ENCODE measurements around the gene TREM1. TPM values are rescaled to one million over a fixed set of nuclear protein-coding genes. Genes with fewer than 3 reads are reported as not detected.
"Not testable (repeated sequence)": the region's sequence is repeated elsewhere in the genome, so short reads cannot be mapped to it uniquely, and the experiment has no call there.

TREM1 gene
- total RNA-seq, 1 donor from 2014 or later, result 1.3 TPM

DNA sequence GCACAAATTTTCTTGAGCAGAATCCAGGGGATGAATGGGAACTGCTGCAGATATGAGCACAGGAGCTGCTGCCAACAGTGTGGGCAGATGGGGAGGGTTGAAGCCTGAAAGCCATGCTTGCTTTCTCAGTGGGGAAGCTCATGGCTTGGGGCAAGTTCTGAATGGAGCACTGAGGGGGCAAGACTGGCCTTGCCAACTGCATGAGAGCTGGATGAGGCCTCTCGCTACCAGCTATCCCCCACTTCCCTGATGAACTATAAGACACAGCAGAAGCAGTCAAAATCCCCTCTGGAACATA, 28.3 kb downstream of the TREM1 start:
- DNase-seq (ENCODE audit: low spot score), result no peak

- DNase-seq (ENCODE audit: low spot score), result no peak
These were observed 28.9 kb downstream of the TREM1 start for GRCh38 chr6:41257369-41258195.

DNA sequence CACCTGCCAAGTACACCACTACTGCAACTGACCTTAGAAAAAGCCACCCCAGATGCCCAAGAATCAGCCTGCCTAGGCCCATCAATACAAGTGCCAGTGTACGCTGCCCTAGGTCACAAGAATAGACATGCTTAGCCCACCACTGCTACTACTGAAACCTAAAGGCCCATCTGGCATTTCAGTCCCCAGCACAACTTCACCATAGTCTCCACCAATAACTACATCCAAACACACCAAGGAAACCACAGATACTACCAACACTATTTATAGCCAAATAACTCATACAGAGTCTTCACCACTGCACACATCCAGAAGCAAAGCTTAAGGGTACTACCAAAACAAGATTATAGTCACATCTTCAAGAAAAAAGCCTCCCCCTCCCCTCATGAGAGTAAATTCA, 30.1 kb downstream of the TREM1 start:
- no peak for DNase-seq (ENCODE audit: low spot score)

DNA sequence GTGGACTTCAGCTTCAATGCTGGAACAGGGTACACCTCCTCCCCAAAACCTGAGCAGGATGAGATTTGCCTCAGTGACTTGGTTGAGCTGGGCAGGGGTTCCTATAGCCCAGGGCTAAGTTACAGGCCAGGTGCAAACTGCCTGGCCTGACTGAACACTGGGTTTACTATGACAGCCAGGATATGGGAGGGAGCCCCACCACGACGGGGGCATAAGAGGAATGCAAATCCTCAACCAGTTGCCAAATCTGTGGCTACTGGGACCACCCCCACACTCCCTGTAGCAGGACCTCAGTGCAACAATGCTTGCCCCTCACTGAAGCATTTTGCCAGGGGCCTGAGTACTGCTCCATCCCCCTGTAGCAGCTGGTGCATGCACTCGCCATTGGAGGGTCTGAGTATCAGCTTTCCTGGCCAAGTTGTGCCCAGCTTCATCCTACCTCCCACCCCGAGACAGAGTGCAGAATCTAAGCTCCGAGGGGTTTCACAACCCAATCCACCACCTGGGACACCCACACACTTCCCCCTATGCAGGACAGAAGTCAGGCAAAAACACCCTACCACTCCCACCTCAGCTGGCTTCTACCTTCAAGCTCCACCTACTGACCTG, 30.7 kb downstream of the TREM1 start:
- no peak for DNase-seq (ENCODE audit: low spot score)

- no peak for DNase-seq (ENCODE audit: low spot score)
These were observed 31.4 kb downstream of the TREM1 start for GRCh38 chr6:41255110-41255509.

DNA sequence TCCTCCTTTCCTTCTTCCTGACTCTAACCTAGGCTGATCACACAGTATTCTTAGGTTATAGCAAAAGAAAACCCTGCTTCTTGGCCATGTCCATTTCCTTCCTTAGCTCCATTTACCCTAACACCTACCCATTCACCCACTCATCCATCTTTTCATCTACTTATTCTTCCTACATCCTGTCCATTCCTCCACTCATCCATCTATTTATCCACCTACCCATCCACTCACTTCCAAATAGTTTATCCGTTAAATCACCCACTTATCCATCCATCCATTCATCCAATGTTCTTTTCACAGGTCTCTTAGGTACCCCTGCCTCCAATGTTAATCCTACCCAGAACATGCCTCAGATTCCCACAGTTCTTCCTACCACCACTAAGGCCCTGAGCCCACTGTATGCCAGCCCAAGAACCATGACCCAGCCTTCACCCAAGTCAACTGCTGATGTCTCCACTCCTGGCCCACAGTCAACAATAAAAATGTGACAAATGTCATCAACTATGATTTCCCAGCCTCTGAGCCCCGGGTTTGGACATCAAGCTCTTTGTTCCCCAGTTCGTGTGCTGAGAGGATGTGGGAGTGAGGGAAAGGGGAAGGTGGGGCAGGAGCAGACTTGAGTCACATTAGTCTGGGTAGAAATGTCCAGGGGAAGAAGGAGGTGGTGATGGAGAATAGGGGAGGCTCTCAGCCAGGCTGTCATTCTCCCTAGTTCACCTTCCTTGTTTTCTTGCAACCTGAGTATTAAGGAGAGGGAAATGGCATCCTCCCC, 33.9 kb downstream of the TREM1 start:
- DNase-seq (ENCODE audit: low spot score), result no peak

DNA sequence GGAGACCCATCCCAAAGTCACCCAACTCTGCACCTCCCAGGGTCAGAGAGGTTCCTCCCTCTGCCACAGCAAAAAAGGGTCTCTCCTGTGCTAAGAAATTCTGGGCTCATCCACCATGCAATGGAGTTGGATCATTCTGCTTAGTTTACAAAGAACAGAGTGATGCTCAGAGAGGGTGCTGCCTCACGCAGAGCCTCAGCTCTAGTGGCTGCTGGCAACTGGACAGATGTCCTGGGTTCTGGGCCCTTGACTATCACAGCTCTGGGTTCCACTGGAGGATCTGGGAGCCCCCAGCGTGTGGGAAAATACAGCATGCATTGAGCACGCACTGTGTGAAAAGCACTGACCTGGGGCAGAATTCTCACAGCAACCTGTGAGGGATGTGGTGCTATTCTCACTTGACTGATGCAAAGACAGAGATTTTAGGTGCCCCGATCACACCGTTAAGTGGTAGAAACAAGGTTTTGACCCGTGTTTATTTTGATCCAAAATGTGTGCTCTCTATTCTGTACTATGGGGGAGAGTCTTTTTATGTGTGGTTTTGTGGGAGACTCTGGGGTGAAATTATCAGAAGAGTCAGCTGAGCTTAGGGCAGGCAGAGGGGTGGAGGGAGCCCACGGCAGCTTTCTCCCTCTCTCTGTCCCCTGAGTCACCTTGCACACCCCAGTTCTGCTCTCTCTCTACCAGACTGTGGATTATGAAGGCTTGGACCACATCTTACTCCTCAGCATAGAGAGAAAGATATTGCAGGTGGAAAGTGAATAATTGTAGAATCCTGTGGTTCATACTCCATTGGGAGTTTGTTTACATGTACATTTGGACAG, 38.4 kb downstream of the TREM1 start:
- DNase-seq (ENCODE audit: low spot score), result no peak

GRCh38 chr6:41247288-41247865, 39.1 kb downstream of the TREM1 start:
- no peak for DNase-seq (ENCODE audit: low spot score)

GRCh38 chr6:41246529-41246928, 40.0 kb downstream of the TREM1 start:
- DNase-seq (ENCODE audit: low spot score), result not testable (repeated sequence)

GRCh38 chr6:41239467-41240159, 46.9 kb downstream of the TREM1 start:
- no peak for DNase-seq (ENCODE audit: low spot score)

GRCh38 chr6:41237128-41237527, 49.4 kb downstream of the TREM1 start:
- no peak for DNase-seq (ENCODE audit: low spot score)

DNA sequence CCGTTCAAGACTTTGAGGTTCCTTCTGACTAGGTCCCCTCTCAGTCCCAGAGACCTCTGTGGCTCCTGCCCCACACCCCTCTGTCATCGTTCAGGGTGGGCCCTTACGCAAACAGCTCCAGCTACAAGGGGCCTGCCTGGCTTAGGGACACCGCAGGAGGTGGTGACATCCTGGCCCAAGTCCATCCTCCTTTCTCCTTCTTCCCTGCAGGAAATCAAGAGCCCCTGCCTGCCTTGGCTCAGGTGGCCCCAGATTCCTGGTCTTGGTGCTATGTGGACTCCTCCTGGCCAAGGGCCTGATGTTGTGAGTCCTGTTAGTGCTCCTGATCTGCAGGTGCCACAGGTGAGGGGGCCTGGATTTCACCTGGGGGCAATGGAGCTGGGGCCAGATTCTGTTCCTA, 50.2 kb downstream of the TREM1 start:
- no peak for DNase-seq (ENCODE audit: low spot score)

- no peak for DNase-seq (ENCODE audit: low spot score)
These were observed 53.8 kb downstream of the TREM1 start for GRCh38 chr6:41232667-41233066.

GRCh38 chr6:41231246-41231645, 55.2 kb downstream of the TREM1 start:
- no peak for DNase-seq (ENCODE audit: low spot score)

DNA sequence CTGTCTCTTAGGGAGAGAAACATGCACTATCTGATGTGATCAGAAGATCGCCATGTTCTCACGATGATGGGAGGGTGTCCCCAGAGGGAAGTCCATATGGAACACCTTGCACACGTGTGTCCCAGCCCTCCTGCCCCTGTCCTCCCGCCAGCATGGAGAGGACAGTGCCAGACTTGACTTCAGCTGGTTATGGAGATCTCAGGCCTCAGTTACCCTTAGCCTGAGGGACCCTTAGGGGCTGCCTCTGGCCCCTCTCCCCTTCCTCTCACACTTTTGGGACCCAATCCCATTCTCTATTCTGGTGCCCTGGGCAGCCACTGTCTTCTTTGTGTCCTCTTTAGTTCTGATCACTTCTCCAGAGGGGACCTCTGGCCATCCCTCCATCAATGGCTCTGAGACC, 56.8 kb downstream of the TREM1 start:
- no peak for DNase-seq (ENCODE audit: low spot score)

GRCh38 chr6:41228616-41229015, 57.9 kb downstream of the TREM1 start:
- DNase-seq (ENCODE audit: low spot score), result no peak

DNA sequence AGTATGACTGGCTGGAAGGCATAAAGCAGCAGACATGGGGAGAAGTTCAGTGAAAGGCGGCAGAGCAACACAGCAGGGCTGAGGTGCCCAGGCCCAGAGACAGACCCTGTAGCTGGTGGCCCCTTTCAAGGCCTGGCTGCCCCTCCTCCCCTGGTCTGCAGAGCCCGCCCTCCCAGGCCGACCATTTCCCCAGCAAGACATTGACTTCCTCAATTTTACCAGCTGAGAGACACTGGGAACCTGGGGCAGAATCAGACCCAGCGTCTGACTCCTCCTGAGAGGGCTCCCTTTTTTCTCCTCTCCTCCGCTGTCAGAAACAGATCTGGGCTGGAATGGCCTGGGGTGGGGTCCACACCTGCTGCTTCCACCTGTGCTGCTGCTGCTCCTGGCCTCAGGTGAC, 58.4 kb downstream of the TREM1 start, which contains the start of gene TREML4:
Gene TREML4 (plus strand): TSS at position 254 of the 400 bp plus-strand sequence. CDS start 79 bp downstream, at position 333.
- no peak for DNase-seq (ENCODE audit: low spot score)

DNA sequence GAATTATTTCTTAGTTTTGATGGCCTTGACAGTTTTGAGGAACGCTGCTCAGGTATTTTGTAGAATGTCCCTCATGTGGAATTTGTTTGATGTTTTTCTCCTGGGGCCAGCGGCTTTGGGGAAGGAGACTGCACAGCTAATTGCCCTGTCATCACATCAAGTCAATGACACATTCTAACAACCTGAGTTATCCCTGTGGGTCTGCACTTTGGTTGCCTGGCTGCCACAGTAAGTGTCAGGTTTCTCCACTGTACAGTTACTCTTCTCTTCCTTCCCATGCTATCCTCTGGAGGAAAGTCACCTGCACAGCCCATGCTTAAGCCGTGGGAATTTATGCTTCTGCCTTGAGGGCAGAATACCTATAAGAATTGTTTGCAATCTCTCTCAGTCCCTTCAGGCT, 59.7 kb downstream of the TREM1 start:
- DNase-seq (ENCODE audit: low spot score), result no peak

GRCh38 chr6:41224800-41225199, 61.7 kb downstream of the TREM1 start:
- DNase-seq (ENCODE audit: low spot score), result no peak

All from mucosa of gallbladder (tissue), 1 donor.